GM19193 (cell line): ENCODE measurements around the gene RNF152.

ENCODE experiments used
- POLR2A ChIP-seq: IDR thresholded peaks from 4 replicates; pipeline ENCODE4 v1.6.1; 2011; ENCODE audit not compliant: insufficient read depth, insufficient read length; ENCODE audit errors: extremely low read depth

The RNF152 gene

DNA sequence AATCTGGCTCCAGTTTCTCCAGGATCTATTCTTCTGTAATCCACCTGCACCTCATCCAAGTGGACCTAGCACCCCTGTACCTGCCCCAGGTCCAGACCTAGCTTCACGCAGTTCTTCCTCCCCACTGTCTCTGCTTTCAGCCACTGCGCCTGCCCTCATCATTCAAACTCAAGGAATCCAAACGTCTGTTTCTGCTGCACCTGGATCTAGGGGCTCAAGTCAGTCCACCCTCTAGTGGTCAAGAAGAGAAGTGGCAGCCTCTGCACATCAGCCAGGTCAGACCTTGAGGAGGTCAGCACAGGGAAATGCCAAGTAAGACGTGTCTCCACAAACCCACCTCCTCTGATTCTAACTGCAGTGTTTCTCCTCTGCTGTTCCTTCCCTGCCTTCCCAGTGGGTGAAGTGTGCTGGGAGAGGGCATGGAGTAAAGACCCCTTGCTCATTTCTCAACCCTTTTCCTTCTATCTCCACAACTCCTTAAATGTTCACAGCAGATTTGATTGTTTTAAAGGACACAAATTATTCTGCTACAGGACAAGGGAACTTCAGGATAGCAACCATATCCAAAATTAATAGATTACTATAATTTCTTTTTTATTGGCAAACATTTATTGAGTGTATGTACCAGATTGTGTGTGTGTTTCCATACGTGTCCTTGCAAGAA, 8.6 kb upstream of the RNF152 start:
- TF ChIP-seq POLR2A = no peak

DNA sequence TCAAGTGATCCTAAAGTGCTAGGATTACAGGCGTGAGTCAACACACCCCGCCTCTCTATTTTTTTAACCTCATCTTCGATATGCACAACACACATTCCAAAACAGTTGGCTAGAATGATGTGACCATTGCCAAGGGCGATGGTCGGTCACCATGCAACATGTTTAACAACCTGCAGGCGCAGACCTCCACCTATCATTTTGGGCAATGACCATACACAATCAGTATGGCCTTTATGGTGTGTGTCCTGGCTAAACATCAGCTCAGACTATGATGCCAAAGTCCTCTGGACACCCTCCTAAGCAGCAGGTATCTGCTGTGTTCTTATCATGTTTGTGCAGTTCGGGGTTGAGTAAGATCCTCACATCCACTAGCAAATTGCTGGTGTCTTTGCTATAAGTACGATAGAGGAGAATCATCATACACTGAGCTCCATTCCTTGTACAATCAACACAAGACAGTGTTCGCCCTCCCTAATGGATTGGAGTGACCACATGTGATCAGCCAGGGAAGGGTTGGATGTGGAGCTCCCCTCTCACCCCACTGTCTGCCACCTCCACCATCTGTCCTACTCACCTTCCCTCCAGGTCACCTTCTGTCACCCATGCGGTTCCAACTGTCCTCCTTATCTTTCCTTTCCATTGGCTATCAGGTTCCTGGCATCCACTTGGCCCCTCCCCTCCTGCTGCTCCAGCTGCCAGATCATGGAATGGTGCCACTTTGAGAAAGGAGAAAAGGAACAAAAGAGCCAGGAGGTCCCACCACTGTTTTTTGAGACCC, 7.9 kb upstream of the RNF152 start:
- no peak for TF ChIP-seq POLR2A

DNA sequence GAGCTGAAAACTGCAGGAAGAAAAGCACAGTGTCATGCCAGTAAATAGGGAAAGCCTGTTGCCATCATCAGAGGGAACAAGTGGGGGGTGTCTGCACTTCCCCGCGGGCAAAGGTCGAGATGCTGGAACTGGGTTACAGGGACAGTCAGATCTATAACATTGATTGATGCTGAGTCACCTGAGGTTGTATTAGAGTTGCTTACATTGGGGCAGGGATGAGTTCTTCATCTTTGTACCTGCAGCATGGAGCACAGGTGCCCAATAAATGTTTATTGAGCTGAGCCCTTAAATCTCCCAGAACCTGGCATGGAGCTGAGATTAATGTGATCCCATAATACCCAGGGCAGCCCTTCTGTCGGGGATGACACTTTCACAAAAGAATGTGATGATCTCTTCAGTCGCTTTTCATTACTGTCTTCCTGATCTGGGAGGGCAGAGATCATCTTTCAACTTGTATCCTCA, 5.9 kb upstream of the RNF152 start:
- TF ChIP-seq POLR2A = no peak

DNA sequence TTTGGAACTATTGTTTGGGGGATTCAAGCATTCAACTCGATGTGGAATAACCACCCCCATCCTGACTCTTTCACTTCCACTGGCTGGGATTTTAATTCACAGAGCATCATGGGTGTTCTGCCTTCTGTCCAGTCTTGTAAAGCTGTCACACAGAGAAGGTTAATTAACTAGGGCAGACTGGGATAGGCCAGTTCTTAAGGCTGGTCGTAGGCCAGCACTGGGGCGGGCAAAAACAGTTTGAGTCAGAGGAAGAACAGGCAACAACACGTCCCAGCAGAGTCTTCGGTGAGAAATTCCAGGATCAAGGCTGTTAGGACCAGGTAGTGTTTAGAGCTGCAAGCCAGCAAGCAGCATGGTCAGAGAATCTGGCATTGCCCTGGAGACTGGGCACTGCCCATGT, 4.0 kb upstream of the RNF152 start:
- TF ChIP-seq POLR2A = no peak

DNA sequence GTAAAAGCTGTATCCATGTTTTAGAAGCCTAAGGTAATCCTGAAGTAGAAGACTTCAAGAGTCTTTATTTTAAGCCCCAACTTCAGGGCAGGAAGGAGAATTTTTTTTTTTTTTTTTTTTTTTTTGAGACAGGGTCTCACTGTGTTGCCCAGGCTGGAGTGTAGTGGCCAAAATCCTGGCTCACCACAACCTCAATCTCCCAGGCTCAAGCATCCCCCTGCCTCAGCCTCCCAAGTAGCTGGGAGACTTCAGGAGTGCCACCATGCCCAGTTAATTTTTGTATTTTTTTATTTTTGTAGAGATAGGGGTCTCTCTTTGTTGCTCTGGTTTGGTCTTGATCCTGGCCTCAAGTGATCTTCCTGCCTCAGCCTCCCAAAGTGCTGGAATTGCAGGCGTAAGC, 3.3 kb upstream of the RNF152 start:
- TF ChIP-seq POLR2A = no peak

DNA sequence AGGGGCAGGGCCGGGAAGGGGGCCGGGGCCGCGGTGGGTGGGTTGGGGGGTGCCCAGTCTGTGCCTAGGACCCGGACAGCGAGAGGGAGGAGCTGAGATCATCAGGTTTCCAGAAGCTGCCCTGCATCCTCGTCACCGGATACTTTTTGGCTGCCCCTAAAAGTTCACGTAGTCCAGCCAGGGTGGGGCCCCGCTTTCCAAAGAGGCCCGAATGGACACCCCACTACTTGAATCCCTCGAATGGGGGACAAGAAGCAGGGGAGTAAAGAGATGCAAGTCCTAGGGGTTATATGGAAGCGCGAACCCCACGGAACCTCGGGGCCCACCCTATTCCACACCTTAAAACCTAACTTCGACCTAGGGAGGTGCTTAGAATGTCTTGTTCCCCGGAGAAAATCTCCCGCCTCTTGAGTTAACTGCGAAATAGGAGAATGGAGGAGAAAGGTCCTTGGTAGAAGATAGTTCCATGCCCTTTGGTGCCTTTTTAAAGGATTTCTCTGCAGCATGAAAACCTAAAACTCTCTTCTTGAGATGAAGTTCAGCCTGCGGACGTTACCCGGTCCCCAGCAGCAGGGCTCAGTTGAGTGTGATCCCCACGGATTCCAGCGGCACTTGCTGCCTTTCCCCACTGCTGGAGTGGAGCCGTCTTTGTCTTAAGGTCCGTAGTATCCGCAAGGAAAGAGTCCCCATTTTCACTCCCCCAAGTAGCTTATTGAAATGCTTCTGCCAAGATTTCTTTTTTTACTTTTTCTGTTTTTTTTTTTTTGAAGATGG, 2.1 kb upstream of the RNF152 start:
- TF ChIP-seq POLR2A = no peak

DNA sequence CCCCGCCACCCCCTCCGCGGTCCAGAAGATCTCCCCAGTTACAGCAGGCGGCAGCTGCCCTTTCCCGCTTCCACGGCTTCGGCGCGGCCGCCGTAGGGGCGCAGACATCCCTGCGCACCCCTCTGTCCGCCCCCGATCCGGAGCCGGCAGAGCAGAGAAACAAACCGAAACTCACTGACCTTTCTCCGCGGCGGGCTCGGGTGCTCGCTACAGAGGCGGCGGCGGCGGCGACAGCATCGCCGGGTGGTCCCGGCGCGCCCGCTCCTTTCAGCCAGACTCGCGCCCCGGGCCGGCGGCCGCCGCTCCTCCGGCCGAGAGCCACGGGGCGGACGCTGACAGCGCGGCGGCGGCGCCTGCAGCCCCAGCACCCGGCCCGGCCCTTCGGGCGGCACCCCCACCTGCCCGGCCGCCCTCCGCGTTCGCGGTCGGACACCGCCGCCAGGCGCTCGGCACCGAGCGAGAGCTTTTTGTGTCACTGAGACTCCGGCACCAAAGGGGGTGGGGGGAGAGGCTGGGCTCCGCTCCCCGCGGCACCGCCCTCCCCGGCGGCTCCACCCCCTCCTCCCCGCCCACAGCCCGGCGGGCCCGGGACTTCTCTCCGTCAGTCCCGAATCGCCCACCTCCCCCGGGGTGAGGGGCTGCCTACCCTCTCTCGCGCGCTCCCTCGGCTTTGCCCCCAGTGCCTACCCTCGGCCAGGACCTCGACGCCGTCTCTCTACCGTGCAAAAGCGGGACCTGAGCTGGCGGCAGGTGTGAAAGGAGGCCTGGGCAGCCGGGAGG, 1.4 kb upstream of the RNF152 start:
- TF ChIP-seq POLR2A = no peak

DNA sequence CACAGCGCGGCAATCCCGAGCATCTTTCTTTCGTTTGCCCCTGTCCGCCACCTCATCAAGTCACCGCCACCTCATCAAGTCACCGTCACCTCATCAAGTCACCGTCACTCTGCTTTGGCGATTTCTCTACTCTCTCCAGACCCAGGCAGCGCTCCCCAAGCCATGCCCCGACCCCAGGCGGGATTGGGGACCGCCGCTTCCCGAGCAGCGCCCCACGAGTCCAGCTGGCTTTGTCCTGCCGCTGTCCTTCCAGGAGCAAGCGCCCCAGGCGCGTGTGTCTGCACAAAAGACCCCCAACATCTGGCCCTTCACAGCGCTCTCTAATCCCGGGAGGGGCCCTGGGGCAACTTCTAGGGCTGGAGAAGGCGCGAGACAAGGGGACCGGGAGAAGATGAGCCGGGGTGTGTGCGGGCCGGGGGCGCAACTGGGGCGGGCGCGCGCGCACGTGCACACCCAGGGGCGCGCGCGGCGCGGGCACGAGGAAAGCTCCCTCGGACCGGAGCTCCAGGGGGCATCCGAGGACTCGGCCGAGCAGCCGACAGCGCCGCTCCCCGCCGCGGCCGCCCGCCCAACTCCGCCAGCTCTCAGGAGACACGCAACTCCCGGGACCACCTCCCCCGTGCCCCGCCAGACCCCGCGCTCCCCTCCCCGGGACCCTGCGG, 633 bp upstream of the RNF152 start:
- no peak for TF ChIP-seq POLR2A

DNA sequence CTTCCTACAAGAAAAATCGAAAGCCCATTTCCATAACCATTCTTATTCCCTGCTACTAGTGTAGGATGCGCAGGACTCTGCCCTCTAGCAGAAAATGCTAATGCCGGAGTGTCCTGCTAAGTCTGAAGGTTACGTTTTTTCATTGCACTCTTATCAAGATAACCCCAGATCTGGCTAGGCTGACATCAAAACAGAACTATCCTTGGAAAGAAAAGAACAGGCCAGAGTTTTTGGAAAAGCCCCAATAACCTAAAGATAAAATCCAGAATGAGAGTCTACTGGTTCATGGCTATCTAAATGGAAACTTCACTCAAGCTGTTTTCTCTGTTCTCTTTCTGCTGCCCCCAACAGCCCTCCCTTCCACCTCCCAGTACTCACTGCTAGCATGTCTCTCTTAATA, 913 bp downstream of the RNF152 start:
- TF ChIP-seq POLR2A = no peak

DNA sequence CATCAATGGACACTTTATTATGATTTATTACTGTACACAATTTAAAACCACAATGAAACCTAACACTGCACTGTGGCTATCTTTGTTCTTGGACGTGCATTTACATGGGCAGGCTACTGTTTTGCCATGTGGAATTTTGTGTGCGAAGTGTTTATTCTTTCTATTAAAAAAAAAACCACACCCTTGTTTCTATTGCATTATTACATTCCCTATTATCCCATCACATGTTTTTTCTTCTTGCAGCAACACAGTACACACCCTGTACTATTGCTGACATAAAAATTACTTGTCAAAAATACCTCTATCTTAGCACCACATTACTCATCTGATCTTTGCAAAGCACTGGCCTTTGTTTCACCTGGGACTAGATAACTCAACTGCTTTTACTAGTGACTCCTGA, 1.5 kb downstream of the RNF152 start:
- TF ChIP-seq POLR2A = no peak

DNA sequence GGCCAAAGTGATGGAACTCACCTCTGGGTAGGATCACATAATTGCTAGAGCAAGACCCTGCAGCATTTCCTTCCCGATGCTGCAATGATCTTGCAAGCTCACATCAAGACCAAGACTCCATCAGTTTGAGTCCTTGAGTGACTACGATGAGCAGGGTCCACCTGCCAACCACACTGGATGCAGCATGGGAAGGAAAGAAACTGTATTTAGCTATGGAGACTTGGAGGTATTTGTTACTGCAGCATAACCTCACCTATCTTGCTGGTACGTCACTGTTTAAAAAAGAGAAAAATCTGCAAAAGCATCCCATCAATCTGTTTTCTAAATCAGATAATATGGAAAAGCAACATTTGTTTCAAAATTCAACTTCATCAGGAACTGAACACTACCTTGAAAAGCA, 2.5 kb downstream of the RNF152 start:
- no peak for TF ChIP-seq POLR2A

DNA sequence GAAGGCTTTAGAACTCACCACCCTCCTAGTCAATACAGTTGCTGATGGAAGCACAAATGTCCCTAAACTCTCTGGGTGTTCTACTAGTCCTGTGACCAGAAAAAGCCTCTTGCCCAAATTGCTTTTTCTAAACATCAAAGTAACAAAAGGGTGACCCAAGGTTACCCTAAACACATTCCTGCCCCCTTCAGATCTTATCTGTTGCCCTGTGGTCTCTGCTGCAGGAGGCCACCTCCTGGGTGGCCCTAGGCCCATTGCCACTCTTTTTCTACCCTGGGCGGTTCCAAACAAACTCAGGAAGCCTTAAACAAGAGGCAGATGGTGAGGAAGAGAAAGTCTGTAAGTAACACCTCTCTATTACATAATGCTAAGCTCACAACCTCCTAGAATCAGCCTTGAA, 3.3 kb downstream of the RNF152 start:
- no peak for TF ChIP-seq POLR2A

DNA sequence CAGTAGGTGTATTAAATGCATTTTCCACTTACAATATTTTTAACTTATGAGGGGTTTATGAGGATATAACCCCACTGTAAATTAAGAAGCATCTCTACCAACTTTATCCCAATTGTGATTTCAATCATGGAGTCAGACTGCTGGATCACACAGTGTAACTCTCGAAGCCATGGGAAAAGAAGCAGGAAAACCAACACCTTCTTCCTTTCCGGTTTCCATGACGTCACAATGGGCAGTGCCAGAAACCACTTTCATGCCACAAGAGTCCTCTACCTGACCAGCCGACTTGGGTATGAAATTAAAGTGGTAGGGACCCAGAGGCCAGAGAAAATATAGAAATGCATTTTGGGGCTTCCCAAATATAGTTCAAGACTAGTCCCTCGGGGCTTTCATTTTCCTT, 4.2 kb downstream of the RNF152 start:
- no peak for TF ChIP-seq POLR2A

DNA sequence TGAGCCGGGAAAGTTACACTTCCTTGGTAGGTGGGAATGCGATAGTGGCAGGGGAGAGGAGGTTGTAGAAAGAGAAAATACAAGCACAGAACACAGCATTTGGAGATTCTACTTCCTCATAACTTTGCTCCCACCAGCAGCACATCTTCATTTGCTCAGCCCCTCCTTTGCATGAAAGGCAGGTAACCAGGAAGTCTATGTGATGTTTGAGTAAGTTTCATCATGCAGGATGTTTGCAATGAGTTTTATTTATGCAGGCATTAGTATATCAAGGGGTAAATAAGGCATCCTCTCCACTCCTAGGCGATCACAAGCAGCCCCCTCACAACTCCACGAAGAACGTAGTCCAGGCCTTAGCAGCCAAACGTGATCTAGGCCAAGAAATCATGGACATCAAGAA, 5.0 kb downstream of the RNF152 start:
- no peak for TF ChIP-seq POLR2A
